Measurements from ENCODE around the gene LINGO3.

LINGO3 gene

DNA sequence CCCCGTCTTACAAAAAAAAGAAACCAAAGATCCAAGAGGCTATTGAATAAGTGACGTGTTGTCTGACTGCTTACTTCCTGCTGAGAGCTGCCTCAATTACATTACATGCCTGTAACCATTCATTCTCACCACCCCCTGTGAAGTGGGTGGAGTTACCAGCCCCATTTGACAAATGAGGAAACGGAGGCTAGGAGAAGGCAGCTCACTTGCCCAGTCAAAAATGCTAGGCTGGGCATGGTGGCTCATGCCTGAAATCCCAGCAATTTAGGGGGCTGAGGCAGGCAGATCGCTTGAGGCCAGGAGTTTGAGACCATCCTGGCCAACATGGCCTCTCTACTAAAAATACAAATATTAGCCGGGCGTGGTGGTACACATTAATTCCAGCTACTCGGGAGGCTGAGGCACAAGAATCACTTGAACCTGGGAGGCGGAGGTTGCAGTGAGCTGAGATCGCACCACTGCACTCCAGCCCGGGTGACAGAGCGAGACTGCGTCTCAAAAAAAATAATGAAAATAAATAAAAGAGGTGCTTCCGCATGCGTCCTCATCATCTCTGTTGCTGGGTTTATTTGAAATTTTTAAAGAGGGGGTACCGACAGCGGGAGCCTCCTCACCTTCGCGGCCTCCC lies 19.9 kb upstream of the LINGO3 start:
- DNase-seq (ENCODE audit: low read depth in 2 of 2) = peak; percentile 48 to 63

DNA sequence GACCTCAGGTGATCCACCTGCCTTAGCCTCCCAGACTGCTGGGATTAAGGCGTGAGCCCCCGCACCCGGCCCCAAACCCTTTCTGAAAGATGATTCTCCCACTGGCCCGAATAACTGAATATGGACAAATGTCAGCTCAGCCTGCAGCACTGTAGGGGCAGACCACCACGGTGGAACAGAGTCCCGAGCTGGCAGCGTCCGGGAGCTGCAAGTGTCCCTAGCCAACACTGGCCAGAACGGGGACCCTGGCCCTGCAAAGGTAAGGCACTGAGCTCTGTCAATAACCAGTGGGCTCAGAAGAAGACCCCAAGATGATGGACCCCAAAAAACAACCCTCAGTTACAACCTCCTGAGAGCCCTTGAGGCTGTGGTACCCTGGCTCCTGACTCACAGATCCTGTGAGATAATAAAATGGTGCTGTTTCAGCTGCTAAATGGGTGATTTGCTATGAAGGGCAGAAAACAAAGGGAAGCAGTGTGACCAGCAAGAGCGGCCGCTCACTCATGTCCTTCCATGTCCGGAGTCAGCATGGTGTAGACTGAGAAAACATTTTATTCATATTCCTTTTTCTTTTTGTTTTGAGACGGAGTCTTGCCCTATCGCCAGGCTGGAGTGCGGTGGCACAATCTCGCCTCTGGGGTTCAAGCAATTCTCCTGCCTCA lies 18.9 kb upstream of the LINGO3 start:
- DNase-seq (ENCODE audit: low read depth in 2 of 2) = no peak

DNA sequence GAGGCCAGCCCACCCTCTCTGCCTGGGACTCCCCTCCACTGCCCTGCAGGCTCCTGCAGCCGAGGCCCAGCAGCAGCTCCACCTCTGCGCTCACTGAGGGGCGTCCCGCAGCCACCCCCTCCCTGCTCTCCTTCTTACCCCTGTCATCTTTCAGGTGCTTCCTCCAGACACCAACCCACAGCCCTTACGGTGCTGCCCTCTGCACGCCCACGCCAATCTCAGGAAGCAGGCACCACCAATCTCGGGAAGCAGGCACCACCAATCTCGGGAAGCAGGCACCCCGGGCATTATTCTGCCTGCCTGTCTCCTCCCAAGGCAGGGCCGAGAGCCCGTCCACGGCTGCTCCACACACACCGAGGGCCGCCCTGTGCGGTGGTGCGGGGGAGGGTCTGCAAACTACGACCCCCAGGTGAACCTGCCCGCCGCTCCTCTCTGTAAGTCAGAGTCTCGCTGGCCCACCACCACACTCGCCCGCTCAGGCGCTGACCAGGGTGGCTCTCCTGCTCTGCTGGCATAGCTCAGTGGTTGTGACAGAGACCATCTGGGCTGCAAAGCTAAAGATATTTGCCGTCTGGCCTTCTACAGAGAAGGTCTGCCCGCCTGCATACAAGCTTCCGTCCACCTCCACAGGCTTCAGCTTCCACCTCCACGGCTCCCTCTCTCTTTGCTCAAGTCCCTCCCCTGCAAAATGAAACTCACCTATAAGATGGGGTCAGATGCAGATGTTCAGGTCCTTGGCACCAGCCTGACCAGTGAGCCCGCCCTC lies 17.5 kb upstream of the LINGO3 start:
- no peak for DNase-seq (ENCODE audit: low read depth in 2 of 2)

DNA sequence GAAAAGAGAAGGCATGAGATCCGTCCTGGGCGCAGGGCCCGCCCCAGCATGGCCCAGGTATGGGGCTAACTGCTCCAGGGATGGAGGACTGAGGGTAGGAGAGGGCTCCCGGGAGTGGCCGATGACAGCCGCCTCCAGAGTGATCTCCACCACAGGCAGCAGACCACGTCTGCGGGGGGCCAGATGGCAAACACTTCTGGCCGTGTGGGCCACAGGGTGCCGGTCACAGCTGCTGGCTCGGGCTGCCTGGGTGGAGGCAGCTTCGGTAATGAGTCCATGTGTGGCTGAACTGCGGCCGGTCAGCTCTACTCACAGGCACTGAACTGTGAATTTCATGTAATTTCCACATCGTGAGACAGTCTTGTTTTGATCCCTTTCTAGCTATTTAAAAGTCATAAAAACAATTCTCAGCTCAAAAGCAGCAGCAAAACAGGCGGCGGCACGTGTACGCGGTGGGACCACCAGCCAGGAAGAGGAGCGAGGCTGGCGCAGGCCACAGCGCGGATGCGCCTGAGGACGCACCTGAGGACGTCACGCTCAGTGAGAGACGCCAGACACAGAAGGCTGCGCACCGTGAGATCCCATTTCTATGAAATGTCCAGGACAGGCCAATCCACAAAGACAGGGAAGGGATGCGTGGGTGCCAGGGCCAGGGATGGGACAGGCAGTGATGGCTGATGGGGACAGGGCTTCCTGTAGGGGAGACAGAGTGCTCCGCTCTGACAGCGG lies 16.4 kb upstream of the LINGO3 start:
- DNase-seq (ENCODE audit: low read depth in 2 of 2) = no peak

DNA sequence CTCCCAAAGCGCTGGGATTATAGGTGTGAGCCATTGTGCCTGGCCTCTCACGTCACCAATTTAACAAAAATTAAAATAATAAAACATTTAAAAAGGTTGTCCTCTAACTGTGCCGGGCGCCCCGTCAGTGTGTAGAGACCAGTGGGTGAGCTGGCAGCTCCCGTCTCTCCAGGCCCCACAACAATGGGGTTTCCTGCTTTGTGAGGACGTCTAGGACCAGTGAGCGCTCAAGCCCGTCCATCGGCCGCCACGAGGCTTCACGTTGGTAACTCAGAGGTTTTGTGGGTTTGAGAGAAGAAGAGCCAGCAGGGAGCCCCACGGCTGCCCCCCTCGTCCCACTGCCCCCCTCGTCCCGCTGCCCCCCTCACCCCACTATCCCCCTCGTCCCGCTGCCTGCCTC lies 15.8 kb upstream of the LINGO3 start:
- DNase-seq (ENCODE audit: low read depth in 2 of 2) = no peak

DNA sequence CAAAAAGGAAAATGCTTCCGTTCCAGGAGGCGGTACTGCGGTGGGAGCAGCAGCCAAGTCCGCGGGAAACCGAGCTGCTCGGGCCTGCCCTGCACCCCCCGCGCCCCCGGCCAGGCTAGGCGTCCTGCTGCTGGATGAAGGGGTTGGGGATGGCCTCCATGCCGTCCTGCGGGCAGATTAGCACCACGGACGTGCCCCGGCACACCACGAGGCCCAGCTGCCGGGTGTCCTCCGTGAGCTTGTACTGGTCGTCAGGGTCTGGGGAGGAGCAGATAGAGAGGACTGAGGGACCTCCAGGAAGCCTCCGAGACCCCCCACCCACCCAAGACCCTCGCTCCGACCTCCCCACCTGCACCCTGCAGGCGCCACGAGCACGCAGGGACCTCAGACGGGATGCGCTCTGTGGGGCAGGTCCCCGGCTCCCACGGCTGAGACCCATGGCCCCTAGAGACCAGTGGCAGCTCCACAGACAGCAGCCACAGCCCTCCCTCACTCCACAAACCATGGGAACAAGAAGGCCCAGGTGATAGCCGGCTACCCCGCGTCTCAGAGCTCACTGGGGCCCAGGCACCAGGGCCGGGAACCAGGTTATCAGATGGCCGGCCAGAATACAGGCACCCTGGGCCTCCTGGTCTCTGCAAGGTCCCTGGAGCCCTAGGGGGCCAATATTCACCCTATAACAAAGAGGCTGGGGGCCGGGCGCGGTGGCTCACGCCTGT lies 13.8 kb upstream of the LINGO3 start:
- no peak for DNase-seq (ENCODE audit: low read depth in 2 of 2)

DNA sequence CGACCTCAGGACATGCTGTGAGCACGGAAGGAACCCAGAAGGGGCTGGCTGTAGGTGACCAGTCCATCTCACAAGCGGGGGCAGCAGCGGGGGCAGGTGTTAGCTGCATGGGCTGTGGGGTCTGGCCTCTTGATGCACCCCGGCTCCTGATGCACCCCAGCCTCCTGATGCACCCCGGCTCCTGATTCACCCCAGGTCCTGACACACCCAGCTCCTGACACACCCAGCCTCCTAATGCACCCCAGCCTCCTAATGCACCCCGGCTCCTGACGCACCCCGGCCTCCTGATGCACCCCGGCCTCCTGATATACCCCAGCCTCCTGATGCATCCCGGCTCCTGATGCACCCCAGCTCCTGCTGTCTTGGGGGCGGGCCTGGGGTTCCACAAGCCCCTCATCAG lies 13.0 kb upstream of the LINGO3 start:
- no peak for DNase-seq (ENCODE audit: low read depth in 2 of 2)

DNA sequence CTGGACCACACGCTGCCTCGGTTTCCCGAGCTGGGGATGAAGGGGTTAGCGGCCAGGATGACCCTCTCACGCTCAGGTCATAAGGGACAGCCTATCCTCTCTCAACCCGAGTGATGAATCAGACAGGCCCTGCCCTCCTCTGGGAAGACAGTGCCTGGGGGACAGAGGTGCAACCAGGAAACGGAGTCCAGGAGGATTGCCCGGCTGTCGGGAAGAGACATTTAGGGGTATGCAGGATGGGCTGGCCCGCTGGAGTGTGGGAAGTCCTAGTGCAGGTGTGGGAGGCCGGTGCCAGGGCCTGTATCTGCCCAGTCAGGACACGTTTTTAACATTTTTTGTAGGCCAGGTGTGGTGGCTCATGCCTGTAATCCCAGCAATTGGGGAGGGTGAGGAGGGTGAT lies 12.1 kb upstream of the LINGO3 start:
- DNase-seq (ENCODE audit: low read depth in 2 of 2) = no peak

DNA sequence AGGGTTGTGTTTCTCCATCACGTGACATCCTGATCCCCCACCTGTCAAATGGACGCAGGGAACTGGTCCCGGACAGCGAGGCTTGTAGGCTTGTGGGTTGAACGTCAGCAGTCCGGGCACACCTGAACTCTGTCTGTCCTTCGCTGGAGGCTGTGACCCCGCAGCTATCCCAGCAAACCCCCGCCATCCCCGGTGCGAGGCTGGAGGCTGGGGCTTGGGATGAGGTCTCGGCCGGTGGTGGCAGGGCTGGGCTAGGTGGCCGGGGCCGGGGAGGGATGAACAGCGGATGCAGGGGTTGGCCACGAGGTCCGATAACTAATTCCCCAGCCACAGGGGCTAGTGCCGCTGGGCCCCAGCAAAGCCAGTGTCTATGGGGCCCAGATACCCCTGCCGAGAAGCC lies 11.6 kb upstream of the LINGO3 start:
- DNase-seq (ENCODE audit: low read depth in 2 of 2) = no peak

DNA sequence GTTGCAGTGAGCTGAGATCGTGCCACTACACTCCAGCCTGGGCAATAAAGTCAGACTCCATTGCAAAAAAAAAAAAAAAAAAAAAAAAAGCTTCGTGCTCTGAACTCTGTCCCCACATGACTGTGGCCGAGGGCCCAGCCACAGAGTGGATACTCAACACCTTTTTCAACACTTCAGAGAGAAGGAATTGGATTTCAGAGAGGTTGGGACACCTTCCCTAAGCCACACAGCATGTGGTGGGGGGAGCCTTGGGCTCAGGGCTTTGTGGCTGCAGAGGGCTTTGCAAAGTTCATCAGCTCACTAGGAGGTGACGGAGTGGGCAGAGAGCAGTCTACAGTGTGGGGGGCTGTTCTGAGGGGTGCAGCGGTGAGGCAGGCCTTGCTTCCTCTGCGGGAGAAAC lies 11.0 kb upstream of the LINGO3 start:
- no peak for DNase-seq (ENCODE audit: low read depth in 2 of 2)

DNA sequence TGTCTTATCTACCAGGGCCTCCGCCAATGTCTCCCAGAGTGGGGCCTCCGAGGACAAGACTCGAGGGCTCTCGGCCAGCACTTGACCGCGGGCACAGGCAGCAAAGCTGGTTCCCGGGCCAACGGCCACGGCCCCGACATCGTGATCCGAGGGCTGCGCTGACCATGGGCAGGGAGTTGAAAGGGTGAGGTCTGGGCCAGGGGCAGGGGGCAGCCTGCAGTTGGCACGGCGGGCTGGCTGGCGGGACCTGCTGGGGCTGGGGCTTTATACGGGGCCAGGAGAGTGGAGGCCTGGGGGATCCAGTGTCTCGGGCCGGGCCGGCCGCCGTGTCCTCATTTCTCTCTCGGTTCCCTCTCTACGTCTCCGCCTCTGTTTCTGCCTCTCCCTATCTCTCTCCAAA lies 9.8 kb upstream of the LINGO3 start:
- DNase-seq (ENCODE audit: low read depth in 2 of 2) = no peak

DNA sequence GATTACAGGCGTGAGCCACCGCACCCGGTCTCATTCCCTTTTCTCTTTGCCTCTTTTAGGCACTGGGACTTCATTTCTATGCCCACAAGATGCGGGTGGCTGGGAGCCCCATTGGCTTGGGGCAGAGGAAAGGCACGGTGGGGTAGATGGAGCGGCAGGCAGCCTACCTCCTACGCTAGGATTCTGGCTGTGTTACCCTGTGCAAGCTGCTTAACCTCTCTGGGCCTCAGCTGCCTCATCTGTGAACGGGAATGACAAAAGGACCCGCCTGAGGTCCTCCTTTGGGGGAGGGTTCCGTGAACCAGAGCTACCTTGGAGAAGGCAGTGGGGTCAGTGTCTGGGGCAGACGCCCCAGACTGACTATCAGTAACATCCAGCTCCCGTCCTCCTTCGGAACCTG lies 9.3 kb upstream of the LINGO3 start:
- no peak for DNase-seq (ENCODE audit: low read depth in 2 of 2)

DNA sequence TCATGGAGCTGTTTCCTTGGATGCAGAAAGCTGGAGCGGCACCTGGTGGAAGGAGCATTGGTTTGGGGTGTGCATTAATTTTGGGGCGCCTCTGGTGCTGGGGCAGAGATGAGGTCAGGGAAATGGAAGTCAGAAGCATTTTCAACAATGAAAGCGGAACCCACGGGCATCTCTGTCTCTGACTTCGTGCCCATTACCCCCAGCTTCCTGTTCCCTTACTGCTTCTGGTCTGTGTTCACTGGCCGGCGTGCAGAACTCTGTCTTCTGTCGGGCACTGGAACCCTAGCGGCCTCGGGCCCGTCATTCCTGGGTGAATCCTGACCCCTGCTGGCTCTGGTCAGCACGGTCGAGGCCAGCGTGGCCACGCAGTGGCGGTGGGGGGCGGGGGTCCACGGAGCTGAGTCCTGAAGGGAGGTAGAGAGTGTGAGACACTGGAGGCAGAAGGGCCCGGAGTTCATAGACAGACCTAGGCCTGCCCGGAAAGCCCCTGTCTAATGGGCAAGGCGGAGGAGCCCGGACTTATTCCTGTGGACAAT lies 7.9 kb upstream of the LINGO3 start:
- no peak for DNase-seq (ENCODE audit: low read depth in 2 of 2)

DNA sequence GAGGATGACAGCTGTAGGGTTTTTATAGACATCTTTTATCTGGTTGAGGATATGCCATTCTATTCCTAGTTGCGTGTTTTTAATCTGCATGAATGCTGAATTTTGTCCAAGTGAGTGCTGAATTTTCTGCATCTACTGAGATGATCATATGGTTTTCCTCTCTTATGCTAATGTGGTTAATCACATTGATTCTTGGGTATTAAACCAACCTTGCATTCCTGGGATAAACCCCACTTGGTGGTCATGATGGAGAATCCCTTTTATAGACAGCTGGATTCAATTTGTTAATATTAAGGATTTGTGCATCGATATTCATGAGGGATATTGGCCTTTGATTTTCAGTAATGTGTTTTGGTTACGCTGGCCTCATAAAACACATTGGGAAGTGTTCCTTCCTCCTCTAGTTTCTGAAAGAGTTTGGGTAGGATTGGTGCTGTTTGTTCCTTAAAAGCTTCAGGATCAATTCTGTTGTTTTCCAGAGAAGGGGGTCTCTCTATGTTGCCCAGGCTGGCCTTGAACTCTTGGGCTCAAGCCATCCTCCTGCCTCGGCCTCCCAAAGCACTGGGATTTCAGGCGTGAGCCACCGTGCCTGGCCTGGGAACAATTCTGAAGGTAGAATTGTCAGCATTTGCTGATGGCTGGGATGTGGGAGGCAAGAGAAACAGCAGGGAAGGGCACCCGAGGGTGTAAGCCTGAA lies 7.3 kb upstream of the LINGO3 start:
- DNase-seq (ENCODE audit: low read depth in 2 of 2) = no peak

DNA sequence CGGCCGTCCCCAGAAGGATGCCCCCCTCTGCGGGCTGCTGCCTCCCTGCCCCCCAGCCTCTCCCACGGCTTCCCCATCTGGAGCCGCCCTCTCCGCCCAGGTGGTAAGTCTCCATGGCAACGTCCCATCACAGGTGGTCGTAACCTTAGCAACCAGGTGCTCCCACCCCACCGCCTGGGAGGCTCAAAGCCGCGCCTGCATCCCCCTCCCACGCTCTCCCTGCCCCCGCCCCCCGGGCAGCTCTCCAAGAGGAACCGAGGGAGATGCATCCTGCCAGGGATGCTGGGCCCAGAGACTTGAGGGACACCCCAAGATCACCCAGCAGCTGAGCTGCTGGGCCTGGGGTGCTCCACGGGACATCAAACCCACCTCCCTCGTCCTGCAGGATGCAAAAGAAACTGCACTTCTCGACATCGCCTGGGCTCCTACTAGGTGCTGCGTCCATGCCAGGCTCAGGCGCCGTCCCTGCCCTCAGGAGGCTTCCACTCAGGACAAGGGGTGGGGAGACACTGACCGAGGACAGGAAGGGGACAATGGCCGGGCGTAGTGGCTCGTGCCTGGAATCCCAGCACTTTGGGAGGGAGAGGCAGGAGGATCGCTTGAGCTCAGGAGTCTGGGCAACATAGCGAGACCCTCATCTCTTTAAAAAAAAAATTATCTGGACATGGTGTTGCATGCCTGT lies 5.0 kb upstream of the LINGO3 start:
- DNase-seq (ENCODE audit: low read depth in 2 of 2) = no peak

DNA sequence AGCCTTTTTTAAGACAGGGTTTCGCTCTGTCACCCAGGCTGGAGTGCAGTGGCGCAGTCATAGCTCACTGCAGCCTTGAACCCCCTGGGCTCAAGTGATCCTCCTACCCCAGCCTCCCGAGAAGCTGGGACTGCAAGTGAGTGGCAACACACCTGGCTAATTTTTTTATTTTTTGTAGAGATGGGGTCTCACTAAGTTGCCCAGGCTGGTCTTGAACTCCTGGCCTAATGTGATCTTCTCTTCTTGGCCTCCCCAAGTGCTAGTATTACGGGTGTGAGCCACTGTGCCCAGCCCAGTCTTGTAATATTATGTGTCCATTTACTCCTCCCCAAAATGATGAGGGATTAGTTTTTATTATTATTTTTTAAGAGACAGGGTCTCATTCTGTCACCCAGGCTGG lies 3.1 kb upstream of the LINGO3 start:
- no peak for DNase-seq (ENCODE audit: low read depth in 2 of 2)

DNA sequence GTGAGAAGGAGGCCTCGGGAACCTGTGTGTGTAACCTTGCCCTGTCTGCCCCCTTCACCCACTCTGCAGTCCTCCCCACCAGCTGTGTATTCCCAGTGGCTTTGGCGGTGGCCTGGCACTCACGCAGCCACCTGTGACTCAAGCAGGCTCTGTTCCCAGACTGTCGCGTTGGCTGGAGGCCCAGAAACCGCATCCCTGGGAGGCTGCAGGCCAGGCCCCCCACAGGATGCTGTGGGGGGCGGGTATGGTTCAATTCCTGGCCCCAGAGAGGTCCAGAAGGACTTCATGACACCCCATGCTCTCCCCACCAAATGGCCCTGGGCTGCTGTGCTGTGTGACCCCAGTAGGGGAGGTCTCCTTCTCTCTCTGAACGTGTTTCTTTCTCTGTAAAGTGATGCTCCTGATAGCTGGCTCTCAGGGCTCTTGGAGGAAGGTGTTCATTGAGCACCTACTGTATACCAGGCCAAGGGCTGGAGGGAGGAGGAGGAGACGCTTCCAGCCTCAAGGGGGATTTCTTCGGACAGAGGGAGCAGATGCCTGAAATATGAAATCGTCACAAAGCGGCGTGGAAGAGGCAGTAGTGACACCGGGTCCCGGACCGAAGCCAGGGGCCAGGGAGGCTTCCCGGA lies 1.9 kb upstream of the LINGO3 start:
- no peak for DNase-seq (ENCODE audit: low read depth in 2 of 2)

DNA sequence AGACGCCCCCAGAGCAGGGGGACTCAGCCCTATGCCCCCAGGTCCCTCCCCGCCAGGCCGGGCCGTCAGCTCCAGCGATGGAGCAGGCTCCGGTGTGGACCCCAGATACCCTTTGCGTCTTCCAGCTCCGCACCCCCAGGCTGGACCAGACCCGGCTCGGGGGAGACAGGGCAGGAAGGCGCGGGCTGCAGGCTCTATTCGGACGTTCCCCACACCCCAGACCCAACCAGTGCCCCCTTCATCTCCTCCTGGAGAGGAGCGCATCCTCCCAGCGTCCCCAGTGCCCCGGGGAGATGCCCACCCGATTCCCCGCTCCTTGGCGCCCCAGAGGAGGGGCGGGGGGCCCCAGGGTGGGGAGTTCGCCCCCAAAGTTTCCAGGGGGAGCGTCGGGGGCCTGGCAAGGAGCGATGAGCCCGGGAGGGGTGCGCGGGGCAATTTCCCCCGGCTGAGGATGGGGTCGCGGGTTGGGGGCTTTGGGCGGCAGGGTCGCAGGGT lies 389 bp downstream of the LINGO3 start:
- DNase-seq (ENCODE audit: low read depth in 2 of 2) = no peak

DNA sequence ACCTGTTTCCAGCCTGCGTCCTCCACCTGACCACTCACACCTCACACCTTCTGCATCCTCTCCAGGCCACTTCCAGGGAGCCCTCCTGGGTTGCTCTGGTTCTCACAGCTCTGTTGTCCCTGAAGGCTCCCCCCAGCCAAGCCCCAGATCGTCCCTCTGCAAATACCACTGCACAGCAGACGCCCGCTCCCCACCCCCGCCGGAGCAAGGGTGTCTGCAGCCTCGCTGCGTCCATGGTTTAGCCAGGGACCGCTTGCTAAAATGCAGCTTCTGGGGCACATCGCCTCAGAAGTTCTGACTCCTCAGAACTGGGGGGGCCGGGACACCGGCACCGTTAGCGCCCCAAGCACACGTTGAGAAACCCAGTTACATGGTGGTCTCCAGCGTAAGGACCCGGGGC lies 983 bp downstream of the LINGO3 start:
- DNase-seq (ENCODE audit: low read depth in 2 of 2) = no peak

Data from stimulated activated CD4-positive, alpha-beta T cell treated with anti-CD3 and anti-CD28 coated beads, Interleukin-12 subunit alpha, Interleukin-12 subunit beta, amount 100 ng/mL, for 24 hours (primary cell).